ENCODE results near the gene CATSPER1. TPM values are rescaled to one million over a fixed set of nuclear protein-coding genes. Genes with fewer than 3 reads are reported as not detected.

Gene CATSPER1
- total and polyA plus RNA-seq, 2 donors (not counting 3 experiments of a cell fraction or from before 2014, with no cell fraction given), result 0.68 to 1.0 TPM

GRCh38 chr11:66044757-66045156 lies 18.5 kb upstream of the CATSPER1 start:
- DNase-seq (ENCODE audit: low read depth, low spot score) (no peak), FAIRE-seq (no peak)
- Histone ChIP-seq H3K4me2 (ENCODE audit: insufficient read depth, low read length) (no peak overlapping the region), H3K79me2 (ENCODE audit: control insufficient read depth, insufficient read depth, low read length) (no peaks in the 10 kb centered on the region), H3K9me1 (replicated peaks; ENCODE audit: control insufficient read depth, extremely low read depth, insufficient read depth, low read length) (no peaks in the 10 kb centered on the region), H3K27ac (ENCODE audit: insufficient read depth, low read depth, low read length) (no peak overlapping the region), H3K36me3 (ENCODE audit: control insufficient read depth in 2 of 2, extremely low read depth in 1 of 2, insufficient read depth in 2 of 2, low read length in 2 of 2) (no peaks in the 10 kb centered on the region), H3K27me3 (ENCODE audit: control insufficient read depth in 2 of 2, insufficient read depth in 2 of 2, low read length in 2 of 2) (peaks cover 2 to 3% of the 10 kb centered on the region in 2 experiments), H3K4me1 (ENCODE audit: control insufficient read depth, extremely low read depth, insufficient read depth, low read length) (no peaks in the 10 kb centered on the region), H2AFZ (ENCODE audit: low read depth, low read length) (no peak overlapping the region), H3K4me3 (replicated peaks in 1 of 3; ENCODE audit: insufficient read depth in 1 of 3, low read depth in 1 of 3, low read length in 3 of 3) (no peak overlapping the region), H3K9ac (replicated peaks; ENCODE audit: extremely low read depth, insufficient read depth, low read length) (no peak overlapping the region), H4K20me1 (replicated peaks; ENCODE audit: control insufficient read depth, extremely low read depth, insufficient read depth, low read length) (no peaks in the 10 kb centered on the region), H3K9me3 (replicated peaks; ENCODE audit: control insufficient read depth, insufficient read depth, low read length) (no peaks in the 10 kb centered on the region)
- dilution Hi-C loops (cut with MboI; ENCODE audit: extremely low pct_ligation_motif_present, low sequenced_read_pairs), result no loop called here
- TF ChIP-seq GATA2 (IDR thresholded peaks at IDR 0.05; ENCODE audit: insufficient read depth, insufficient read length, low read depth, low read length), result no peak
- no peak for TF ChIP-seq JUN (IDR thresholded peaks at IDR 0.05; ENCODE audit: borderline replicate concordance, insufficient read depth, insufficient read length, low read depth)
- TF ChIP-seq EZH2 (IDR thresholded peaks at IDR 0.05; ENCODE audit: borderline replicate concordance, low read depth, low read length, severe bottlenecking), result no peak
- TF ChIP-seq CTCF (IDR thresholded peaks at IDR 0.05; ENCODE audit: extremely low read depth in 1 of 2, insufficient read depth in 1 of 2, low read depth in 1 of 2, low read length in 2 of 2), result no peak
- intact Hi-C loops (cut with micrococcal nuclease), result loop anchor here (1.0 to 2.0 kb wide), 3 partner anchors 22 to 55 kb away; partner anchors contain the start of genes BANF1 and EIF1AD
- ChIA-PET CTCF (interaction anchor here (0.6 to 2.9 kb wide), 36 partner anchors 9 to 339 kb away, joined by 3 to 31 read pairs (median 5); partner anchors contain the start of genes BANF1, CATSPER1, CST6 and FIBP), POLR2A (no interaction called here)
- no TSS peak for BruUV-seq (replicated peaks)

All from endothelial cell of umbilical vein (primary cell).